NCI-H2196 (cell line): ENCODE measurements around the gene MAN1B1.
"Not testable (repeated sequence)": the region's sequence is repeated elsewhere in the genome, so short reads cannot be mapped to it uniquely, and the experiment has no call there.

Source experiments
- DNase-seq: peaks from one replicate; lab custom pipeline; 2025; ENCODE audit not compliant: unreplicated experiment; lab: John Stamatoyannopoulos, UW

MAN1B1 gene

DNA sequence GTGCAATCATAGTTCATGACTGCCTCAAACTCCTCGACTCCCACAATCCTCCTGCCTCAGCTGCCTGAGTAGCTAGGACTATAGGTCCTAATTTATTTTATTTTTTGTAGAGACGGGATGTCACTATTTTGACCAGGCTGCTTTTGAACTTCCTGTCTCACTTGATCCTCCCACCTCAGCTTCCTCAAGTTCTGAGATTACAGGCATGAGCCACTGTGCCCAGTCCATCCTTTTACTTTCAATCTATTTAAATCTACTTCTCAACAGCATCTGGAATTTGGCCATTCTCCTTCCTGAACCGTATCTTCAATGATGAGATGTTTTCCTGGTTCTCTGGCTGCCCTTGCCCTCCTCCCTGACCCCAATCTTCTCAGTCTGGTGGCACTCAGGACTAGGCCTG lies 40.0 kb downstream of the MAN1B1 start:
- no peak for DNase-seq

- DNase-seq = no peak
Observed at GRCh38 chr9:137127301-137128157, 40.7 kb downstream of the MAN1B1 start.

GRCh38 chr9:137128158-137128861 lies 41.5 kb downstream of the MAN1B1 start:
- DNase-seq = no peak

GRCh38 chr9:137128862-137129455 lies 42.2 kb downstream of the MAN1B1 start:
- DNase-seq = no peak

- DNase-seq = peak; percentile 97
Observed at GRCh38 chr9:137129456-137130175, 42.8 kb downstream of the MAN1B1 start.

DNA sequence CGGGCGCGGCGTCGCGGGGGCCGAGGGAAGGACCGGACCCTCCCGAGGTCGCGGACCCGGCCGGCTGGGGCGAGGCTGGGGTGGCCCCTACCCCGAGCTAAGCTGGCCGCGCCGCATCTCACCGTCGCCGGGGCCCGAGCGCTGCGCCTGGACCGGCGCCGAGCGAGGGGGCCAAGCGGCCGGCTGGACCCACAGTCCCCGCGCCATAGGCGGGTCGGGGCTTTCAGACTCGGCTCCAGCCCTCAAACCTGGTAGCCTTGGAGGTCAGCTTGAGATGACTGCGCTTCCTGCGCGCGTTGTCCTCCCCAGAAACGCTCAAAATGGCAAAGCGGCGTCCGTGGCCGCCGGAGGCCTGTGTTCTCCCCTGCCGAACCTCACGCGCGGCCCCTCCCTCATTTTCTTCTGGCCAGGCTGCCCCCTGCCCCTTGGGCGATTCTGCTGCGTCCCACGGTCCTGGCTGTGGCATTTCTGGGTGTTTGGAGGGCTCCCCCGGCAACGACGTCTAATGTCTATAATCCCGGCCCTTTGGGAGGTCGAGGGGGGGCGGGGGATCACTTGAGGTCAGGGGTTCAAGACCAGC lies 43.5 kb downstream of the MAN1B1 start:
- DNase-seq = no peak

DNA sequence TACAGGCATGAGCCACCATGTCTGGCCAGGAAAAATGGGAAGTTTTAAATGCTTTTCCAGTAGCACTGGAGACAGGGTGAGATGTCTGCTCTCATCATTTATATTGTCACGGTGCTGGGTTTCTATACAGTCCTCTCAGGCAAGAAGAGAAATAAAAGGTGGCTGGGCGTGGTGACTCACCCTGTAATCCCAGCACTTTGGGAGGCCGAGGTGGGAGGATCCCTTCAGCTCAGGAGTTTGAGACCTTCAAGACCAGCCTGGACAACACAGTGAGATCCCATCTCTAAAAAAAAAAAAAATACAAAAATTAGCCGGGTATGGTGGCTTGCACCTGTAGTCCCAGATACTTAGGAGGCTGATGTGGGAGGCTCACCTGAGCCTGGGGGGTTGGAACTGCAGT lies 47.4 kb downstream of the MAN1B1 start:
- DNase-seq = no peak

DNA sequence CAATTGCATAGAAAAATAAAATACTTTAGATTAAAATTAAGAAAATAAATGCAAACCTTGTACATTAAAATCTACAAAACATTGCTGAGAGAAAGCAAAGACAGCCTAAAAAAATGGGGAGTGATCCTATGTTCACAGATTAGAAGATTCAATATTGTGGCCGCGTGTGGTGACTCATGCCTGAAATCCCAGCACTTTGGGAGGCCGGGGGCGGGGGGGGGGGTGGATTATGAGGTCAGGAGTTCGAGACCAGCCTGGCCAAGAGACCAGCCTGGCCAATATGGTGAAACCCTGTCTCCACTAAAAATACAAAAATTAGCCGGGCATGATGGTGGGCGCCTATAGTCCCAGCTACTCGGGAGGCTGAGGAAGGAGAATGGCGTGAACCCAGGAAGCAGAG lies 48.4 kb downstream of the MAN1B1 start:
- DNase-seq = not testable (repeated sequence)

DNA sequence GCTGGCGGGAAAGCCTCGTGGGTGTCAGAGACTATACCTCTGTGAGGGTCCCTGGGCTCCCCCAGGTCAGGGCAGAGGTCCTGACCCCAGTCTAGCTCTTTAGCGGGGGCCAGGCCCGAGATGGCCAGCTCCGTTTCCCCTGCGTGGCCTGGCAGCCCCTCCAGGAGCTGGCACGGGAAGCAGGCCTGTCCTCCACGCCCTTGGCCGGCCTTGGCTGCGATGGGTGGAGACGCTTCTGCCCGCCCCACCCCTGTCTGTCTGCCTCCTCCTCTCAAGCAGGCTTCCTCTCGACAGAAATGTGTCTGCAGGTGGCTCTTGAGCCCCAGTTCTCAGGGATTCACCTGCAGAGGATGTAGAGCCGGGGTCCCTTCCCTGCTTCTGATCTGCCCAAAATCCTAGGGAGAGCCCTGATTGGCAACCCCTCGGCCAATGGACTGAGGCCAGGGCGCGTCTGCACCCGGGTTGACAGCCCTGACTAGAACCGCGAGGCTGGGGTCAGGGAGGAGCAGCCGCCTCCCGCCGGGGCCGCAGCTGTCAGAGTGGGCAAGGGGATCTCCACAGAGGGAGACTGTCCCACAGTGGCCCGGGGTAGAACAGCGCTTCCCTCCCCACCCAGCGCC lies 49.6 kb downstream of the MAN1B1 start:
- no peak for DNase-seq

GRCh38 chr9:137136881-137137607 lies 50.3 kb downstream of the MAN1B1 start:
- no peak for DNase-seq

DNA sequence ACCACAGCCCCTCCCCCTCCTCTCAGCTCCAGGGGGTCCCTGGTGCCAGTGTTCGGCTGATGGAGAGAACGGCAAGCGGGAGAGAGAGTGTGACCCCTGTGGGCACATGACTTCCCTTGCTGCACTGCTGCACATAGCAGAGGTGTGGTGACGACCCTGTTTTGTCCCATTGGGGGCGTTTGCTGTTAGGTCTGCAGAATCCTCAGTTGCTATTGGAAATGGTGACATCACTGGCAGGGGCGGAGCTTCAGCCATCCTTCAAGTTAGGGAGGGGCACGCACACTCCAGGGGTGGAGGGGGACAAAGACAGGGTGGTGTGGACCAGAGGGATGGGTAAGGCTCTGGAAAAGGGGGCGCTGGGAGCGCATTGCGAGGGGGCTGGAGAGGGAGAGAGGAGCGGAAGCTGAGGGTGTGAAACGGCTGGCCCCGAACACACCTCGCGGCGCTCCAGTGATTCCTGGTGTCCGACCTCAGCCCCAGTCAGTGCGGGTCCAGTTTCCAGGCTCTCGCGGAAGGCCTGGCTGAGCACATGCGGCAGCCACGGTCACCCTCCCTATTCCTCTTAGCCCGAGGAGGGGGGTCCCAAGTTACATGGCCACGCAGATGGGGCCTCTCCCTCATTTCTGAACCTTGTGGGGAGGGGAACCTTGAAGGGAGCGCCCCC lies 51.4 kb downstream of the MAN1B1 start:
- peak; percentile 40 for DNase-seq

GRCh38 chr9:137138722-137139467 lies 52.1 kb downstream of the MAN1B1 start, which contains the start of gene GRIN1:
TSS of gene GRIN1 (plus strand) at chr9:137139154. CDS start at chr9:137139487, 333 bp downstream.
- no peak for DNase-seq

GRCh38 chr9:137139468-137140150 lies 52.8 kb downstream of the MAN1B1 start:
- no peak for DNase-seq

GRCh38 chr9:137140151-137141012 lies 53.6 kb downstream of the MAN1B1 start:
- no peak for DNase-seq

DNA sequence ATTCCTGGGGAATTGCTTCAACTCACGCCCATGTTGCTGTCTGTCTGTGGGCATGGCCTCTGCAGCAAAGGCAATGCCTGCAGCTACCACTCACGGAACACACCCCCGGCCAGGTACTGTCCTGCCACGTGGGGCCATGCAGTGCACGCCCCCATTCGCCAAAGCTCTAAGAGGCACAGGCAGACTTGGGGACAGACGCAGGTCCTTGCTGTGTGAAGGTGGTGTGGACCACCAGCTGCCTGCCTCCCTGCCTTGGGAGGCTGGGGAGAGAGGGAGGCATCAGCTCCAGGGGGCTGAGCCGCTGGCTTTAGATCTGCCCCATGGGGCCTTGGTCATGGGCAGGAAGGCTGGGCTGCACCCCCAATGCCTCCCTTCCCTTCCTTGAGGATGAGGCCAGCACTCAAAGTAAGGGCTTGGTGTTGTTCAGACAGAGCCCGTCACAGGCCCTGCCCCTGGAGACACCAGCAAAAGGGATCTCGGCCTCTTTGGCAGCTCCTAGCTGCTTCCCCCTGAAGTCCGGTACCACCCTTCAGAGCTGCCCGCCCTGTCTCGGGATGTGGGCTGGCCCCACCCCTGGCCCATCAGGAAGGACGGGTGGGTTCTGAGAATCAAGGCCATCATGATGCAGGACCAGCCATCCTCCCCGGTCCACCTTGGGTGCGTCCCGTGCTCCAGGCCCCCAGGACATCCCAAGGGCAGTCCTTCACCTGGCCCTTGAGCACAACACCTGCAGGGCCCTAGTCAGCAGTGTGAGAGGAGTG lies 54.4 kb downstream of the MAN1B1 start:
- DNase-seq = no peak
